Endothelial cell of umbilical vein (primary cell): ENCODE results near the gene COL26A1. TPM values are rescaled to one million over a fixed set of nuclear protein-coding genes. Genes with fewer than 3 reads are reported as not detected.

Experiments used
- BruUV-seq: library from RNA; stranded (reverse); fragments of 400-500 nt; replicated peaks from 2 replicates; lab custom pipeline; 2021; lab: Mats Ljungman, UMichigan
- CTCF ChIA-PET: fragments of 300-600, 350-600 bp; sonication (Branson Sonifier 250); formaldehyde crosslinking; loops from one replicate; lab custom pipeline; 2021; ENCODE audit warnings: antibody characterized with exemption, inconsistent platforms; lab: Charles Lee
- POLR2A ChIA-PET: fragments of 300-600, 350-600 bp; sonication (Branson Sonifier 250); formaldehyde crosslinking; loops from one replicate; lab custom pipeline; 2021; ENCODE audit warnings: antibody characterized with exemption, inconsistent platforms; lab: Charles Lee
- DNase-seq: peaks from one replicate; pipeline ENCODE4 v3.0.0-alpha.2; 2011; ENCODE audit warnings: low read depth, low spot score
- FAIRE-seq: peaks from 2 replicates; lab custom pipeline; 2011; peaks lifted over from hg19 to GRCh38; lab: Jason Lieb, UNC
- H2AFZ ChIP-seq: 2 replicates; pipeline ENCODE4 v1.6.0; 2012; ENCODE audit warnings: low read depth, low read length, control low read depth, inconsistent platforms
- H3K27ac ChIP-seq: 2 replicates; pipeline ENCODE4 v1.5.1; 2011; ENCODE audit warnings: low read depth, mild to moderate bottlenecking, control low read depth, low read length, moderate library complexity; ENCODE audit not compliant: insufficient read depth
- H3K27me3 ChIP-seq, 2 experiments: 2 replicates each; pipeline versions ENCODE4 v1.6.0 to v1.6.1; 2011; ENCODE audit warnings: low read length in 2 of 2, mixed read lengths in 1 of 2; ENCODE audit not compliant: control insufficient read depth in 2 of 2, insufficient read depth in 2 of 2
- H3K36me3 ChIP-seq, 2 experiments: 2 replicates in 1 of 2; 3 replicates in 1 of 2; pipeline ENCODE4 v1.5.1; 2011; ENCODE audit warnings: low read length in 2 of 2, mild to moderate bottlenecking in 1 of 2, moderate library complexity in 1 of 2; ENCODE audit not compliant: control insufficient read depth in 2 of 2, insufficient read depth in 2 of 2; ENCODE audit errors: extremely low read depth in 1 of 2
- H3K4me1 ChIP-seq: 3 replicates; pipeline ENCODE4 v1.5.1; 2011; ENCODE audit warnings: mild to moderate bottlenecking, low read length; ENCODE audit not compliant: control insufficient read depth, insufficient read depth; ENCODE audit errors: extremely low read depth
- H3K4me2 ChIP-seq: 2 replicates; pipeline ENCODE4 v1.6.1; 2011; ENCODE audit warnings: low read length, control low read depth, mixed read lengths; ENCODE audit not compliant: insufficient read depth
- H3K4me3 ChIP-seq, 3 experiments: fragments of 200-600 bp in 1 of 3; sonication (generic), shearing (Covaris generic) in 1 of 3; replicated peaks in 1 of 3; 2 replicates each; pipeline ENCODE4 v1.5.1; 2011 to 2016; ENCODE audit warnings: control low read depth in 3 of 3, low read length in 3 of 3, mild to moderate bottlenecking in 2 of 3, inconsistent platforms in 1 of 3, low read depth in 1 of 3, moderate library complexity in 1 of 3; ENCODE audit not compliant: insufficient read depth in 1 of 3
- H3K79me2 ChIP-seq: 2 replicates; pipeline ENCODE4 v1.6.0; 2012; ENCODE audit warnings: low read length, inconsistent platforms; ENCODE audit not compliant: control insufficient read depth, insufficient read depth
- H3K9ac ChIP-seq: replicated peaks from 2 replicates; pipeline ENCODE3; 2011; ENCODE audit warnings: low read length, control low read depth; ENCODE audit not compliant: insufficient read depth; ENCODE audit errors: extremely low read depth
- H3K9me1 ChIP-seq: replicated peaks from 3 replicates; pipeline ENCODE4 v1.6.0; 2011; ENCODE audit warnings: mild to moderate bottlenecking, low read length; ENCODE audit not compliant: control insufficient read depth, insufficient read depth; ENCODE audit errors: extremely low read depth
- H3K9me3 ChIP-seq: replicated peaks from 2 replicates; pipeline ENCODE4 v1.5.1; 2012; ENCODE audit warnings: low read length, inconsistent platforms; ENCODE audit not compliant: control insufficient read depth, insufficient read depth
- H4K20me1 ChIP-seq: replicated peaks from 2 replicates; pipeline ENCODE3; 2011; ENCODE audit warnings: mild to moderate bottlenecking, low read length; ENCODE audit not compliant: control insufficient read depth, insufficient read depth; ENCODE audit errors: extremely low read depth
- EZH2 ChIP-seq: IDR thresholded peaks from 2 replicates; pipeline ENCODE4 v1.6.1; 2012; ENCODE audit warnings: borderline replicate concordance, low read depth, mild to moderate bottlenecking, moderate library complexity, low read length, inconsistent platforms; ENCODE audit not compliant: severe bottlenecking
- FOS ChIP-seq: IDR thresholded peaks from 2 replicates; pipeline ENCODE4 v1.6.1; 2011; ENCODE audit warnings: mild to moderate bottlenecking, low read length, moderate library complexity, borderline replicate concordance; ENCODE audit not compliant: insufficient read depth
- GATA2 ChIP-seq: IDR thresholded peaks from 2 replicates; pipeline ENCODE4 v1.7.0; 2011; ENCODE audit warnings: low read depth, mild to moderate bottlenecking, moderate library complexity, mixed read lengths, low read length; ENCODE audit not compliant: insufficient read length, insufficient read depth
- JUN ChIP-seq: IDR thresholded peaks from 2 replicates; pipeline ENCODE4 v1.6.1; 2011; ENCODE audit warnings: borderline replicate concordance, low read depth; ENCODE audit not compliant: insufficient read length, insufficient read depth
- MYC ChIP-seq: IDR thresholded peaks from one replicate; pipeline ENCODE4 v1.6.1; 2011; ENCODE audit warnings: mild to moderate bottlenecking, low read depth, low read length
- POLR2A ChIP-seq: IDR thresholded peaks from 2 replicates; pipeline ENCODE4 v1.6.1; 2012; ENCODE audit warnings: low read depth, mild to moderate bottlenecking, control low read depth, low read length
- POLR2AphosphoS5 ChIP-seq: IDR thresholded peaks from 2 replicates; pipeline ENCODE4 v1.6.1; 2012; ENCODE audit warnings: low read depth, mild to moderate bottlenecking, control low read depth, low read length, moderate library complexity; ENCODE audit not compliant: insufficient read depth
- dilution Hi-C: fragments of 300-500 bp; cut with MboI; formaldehyde crosslinking; loops from one replicate; pipeline ENCODE4 v1.15.0; 2019; ENCODE audit warnings: low sequenced_read_pairs; ENCODE audit not compliant: extremely low pct_ligation_motif_present
- intact Hi-C: fragments of 100-400 bp; cut with micrococcal nuclease; formaldehyde crosslinking; loops from one replicate; pipeline ENCODE4 v1.10.0; 2022
- polyA plus RNA-seq, 4 experiments: library from polyadenylated mRNA; depleted of rRNA in 3 of 4; stranded (reverse) in 3 of 4; unstranded in 1 of 4; fragments of >200 nt; gene quantifications; 2 replicates each; pipeline versions ENCODE4 v1.2.1 to v1.2.3, GENCODE V29; 2011 to 2012; ENCODE audit warnings: missing spikeins in 1 of 4
- total RNA-seq: library from RNA; stranded (reverse); gene quantifications from 2 replicates; pipeline ENCODE4 v1.2.3, GENCODE V29; 2021
- TF ChIP-seq, protein P1 (sequence below), 2 donors: IDR thresholded peaks; 1 replicate in 1 of 2; 2 replicates in 1 of 2; pipeline ENCODE4 v1.5.1; 2011; ENCODE audit warnings: low read length in 2 of 2, mild to moderate bottlenecking in 2 of 2, moderate library complexity in 2 of 2, control low read depth in 1 of 2, inconsistent platforms in 1 of 2, low read depth in 1 of 2; ENCODE audit not compliant: insufficient read depth in 1 of 2; ENCODE audit errors: extremely low read depth in 1 of 2
- TF ChIP-seq, protein P2 (sequence below): IDR thresholded peaks from 2 replicates; pipeline ENCODE4 v1.6.1; 2011; ENCODE audit not compliant: insufficient read depth, insufficient read length

Gene COL26A1
- total and polyA plus RNA-seq, 2 donors (not counting 3 experiments of a cell fraction or from before 2014, with no cell fraction given): not detected

DNA sequence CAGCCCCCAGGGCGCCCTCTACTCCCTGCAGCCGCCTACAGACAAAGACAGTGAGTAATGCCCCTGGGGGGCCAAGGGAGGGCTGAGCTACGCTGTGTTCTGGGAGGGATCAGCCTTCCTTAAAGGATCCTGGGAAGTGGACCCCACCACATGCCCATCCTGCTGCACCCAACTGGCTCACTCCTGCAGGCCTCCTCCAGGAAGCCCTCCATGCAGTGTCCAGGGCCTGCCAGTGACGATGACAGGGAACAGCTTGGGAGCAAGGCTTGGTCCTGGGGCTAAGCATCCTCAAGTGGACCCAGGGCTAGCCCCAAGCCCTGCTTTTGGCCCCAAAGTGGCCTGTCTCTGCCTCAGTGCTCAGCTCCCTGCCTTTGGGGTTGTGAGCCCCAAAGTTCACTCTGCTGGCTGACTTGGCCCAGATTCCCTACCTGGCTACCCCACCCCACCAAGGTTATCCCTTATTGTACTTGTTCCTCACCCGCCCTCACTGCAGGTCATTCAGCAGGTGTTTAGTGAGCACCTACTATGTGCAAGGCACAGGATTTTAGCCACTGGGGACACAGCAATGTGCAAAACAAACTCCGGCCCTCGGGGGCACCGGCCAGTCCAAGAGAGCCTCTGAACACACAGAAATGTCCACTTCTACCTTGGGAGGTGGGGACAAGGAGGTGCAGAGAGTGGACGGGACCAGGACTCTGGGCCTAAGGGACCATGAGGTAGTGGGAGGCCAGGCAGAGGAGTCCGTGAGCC is 182.9 kb downstream of the COL26A1 start:
- DNase-seq (no peak), FAIRE-seq (no peak)
- no peak overlapping the region for H3K4me2 ChIP-seq
- no peak overlapping the region for H3K4me3 ChIP-seq
- no peaks in the 10 kb centered on the region for H3K27me3 ChIP-seq
- ChIA-PET POLR2A (no interaction called here), CTCF (no interaction called here)
- no peak overlapping the region for H3K9ac ChIP-seq
- H3K36me3 ChIP-seq: no peaks in the 10 kb centered on the region
- H3K9me1 ChIP-seq: no peaks in the 10 kb centered on the region
- no TSS peak for BruUV-seq
- H3K79me2 ChIP-seq: no peaks in the 10 kb centered on the region
- intact Hi-C loops (loop anchor here (10.0 kb wide), 1 partner anchor 269 kb away; the partner anchor contains the start of gene CUX1), dilution Hi-C loops (no loop called here)
- no peaks in the 10 kb centered on the region for H3K9me3 ChIP-seq
- no peaks in the 10 kb centered on the region for H3K4me1 ChIP-seq
- no peaks in the 10 kb centered on the region for H4K20me1 ChIP-seq
- no peak overlapping the region for H3K27ac ChIP-seq
- no peak overlapping the region for H2AFZ ChIP-seq
- TF ChIP-seq POLR2AphosphoS5: no peak
- no peak for TF ChIP-seq JUN
- TF ChIP-seq GATA2: no peak
- TF ChIP-seq, protein P1, sequence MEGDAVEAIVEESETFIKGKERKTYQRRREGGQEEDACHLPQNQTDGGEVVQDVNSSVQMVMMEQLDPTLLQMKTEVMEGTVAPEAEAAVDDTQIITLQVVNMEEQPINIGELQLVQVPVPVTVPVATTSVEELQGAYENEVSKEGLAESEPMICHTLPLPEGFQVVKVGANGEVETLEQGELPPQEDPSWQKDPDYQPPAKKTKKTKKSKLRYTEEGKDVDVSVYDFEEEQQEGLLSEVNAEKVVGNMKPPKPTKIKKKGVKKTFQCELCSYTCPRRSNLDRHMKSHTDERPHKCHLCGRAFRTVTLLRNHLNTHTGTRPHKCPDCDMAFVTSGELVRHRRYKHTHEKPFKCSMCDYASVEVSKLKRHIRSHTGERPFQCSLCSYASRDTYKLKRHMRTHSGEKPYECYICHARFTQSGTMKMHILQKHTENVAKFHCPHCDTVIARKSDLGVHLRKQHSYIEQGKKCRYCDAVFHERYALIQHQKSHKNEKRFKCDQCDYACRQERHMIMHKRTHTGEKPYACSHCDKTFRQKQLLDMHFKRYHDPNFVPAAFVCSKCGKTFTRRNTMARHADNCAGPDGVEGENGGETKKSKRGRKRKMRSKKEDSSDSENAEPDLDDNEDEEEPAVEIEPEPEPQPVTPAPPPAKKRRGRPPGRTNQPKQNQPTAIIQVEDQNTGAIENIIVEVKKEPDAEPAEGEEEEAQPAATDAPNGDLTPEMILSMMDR (IDR thresholded peaks at IDR 0.05; ENCODE audit: extremely low read depth in 1 of 2, insufficient read depth in 1 of 2, low read depth in 1 of 2, low read length in 2 of 2): no peak
- TF ChIP-seq, protein P2, sequence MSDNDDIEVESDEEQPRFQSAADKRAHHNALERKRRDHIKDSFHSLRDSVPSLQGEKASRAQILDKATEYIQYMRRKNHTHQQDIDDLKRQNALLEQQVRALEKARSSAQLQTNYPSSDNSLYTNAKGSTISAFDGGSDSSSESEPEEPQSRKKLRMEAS: no peak
- no peak for TF ChIP-seq MYC
- no peak for TF ChIP-seq POLR2A
- TF ChIP-seq FOS: no peak
- no peak for TF ChIP-seq EZH2
